ENCODE measurements around the gene OR1Q1. TPM values are rescaled to one million over a fixed set of nuclear protein-coding genes. Genes with fewer than 3 reads are reported as not detected.

OR1Q1 gene
- total RNA-seq, 6 experiments from 2014 or later, result not detected

DNA sequence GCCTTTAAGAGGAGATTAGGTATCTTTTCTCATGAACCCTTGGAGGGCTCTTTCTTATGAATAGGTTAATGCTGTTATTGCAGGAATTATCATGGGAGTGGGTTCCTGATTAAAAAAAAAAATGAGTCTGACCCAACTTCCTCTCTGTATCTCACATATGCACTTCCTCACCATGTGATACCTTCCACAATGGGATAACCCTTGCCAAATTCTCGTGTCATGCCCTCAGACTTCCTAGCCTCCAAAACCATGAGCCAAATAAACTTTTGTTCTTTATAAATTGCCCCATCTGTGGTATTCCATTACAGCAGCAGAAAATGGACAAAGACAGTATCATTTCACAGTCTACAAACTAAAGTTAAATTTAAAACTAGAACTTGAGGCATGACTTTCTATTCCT lies 41.8 kb downstream of the OR1Q1 start:
- intact Hi-C loops (cut with DNase I), result no loop called here
- ATAC-seq (peak; percentile 40 to 81 (median 60)), DNase-seq (no peak)
- WGBS (ENCODE audit: insufficient coverage, low coverage, low lambda C conversion rate, missing lambda C conversion rate), result 19% methylated on average over 1 of the region's 1 CpG
- H3K36me3 ChIP-seq, result no peaks in the 10 kb centered on the region
- TF ChIP-seq, protein P1, sequence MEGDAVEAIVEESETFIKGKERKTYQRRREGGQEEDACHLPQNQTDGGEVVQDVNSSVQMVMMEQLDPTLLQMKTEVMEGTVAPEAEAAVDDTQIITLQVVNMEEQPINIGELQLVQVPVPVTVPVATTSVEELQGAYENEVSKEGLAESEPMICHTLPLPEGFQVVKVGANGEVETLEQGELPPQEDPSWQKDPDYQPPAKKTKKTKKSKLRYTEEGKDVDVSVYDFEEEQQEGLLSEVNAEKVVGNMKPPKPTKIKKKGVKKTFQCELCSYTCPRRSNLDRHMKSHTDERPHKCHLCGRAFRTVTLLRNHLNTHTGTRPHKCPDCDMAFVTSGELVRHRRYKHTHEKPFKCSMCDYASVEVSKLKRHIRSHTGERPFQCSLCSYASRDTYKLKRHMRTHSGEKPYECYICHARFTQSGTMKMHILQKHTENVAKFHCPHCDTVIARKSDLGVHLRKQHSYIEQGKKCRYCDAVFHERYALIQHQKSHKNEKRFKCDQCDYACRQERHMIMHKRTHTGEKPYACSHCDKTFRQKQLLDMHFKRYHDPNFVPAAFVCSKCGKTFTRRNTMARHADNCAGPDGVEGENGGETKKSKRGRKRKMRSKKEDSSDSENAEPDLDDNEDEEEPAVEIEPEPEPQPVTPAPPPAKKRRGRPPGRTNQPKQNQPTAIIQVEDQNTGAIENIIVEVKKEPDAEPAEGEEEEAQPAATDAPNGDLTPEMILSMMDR (IDR thresholded peaks at IDR 0.05), result no peak
- no peak for TF ChIP-seq POLR2A (IDR thresholded peaks at IDR 0.05)
- H3K4me1 ChIP-seq, result no peaks in the 10 kb centered on the region
- H3K9me3 ChIP-seq, result no peaks in the 10 kb centered on the region
- H3K27ac ChIP-seq, result peak overlapping the region in 1 of 3 donors; percentile 6
- no peak overlapping the region for H3K4me3 ChIP-seq
- no peaks in the 10 kb centered on the region for H3K27me3 ChIP-seq

DNA sequence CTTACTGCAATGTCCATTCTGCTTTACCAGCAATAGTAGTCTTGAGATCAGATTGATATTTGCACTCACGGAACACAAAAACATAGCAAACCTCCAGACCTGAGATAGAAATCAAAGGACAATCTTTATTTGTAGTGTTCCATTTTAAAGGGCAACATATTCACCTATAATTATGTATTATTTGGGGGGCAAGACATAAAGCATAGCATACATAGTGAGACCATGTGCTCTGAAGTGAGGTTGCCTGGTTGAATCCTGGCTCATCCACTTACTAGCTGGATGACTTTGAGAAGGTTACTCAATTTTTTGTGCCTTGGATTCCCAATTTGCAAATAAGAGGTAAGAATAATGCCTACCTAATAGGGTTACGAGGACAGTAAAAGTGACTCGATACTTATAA lies 43.0 kb downstream of the OR1Q1 start, which contains the start of gene OR1B1:
OR1B1 (minus strand) TSS at position 101 of the 400 bp plus-strand sequence.
- Histone ChIP-seq H3K27me3 (no peaks in the 10 kb centered on the region), H3K4me1 (no peaks in the 10 kb centered on the region), H3K9me3 (no peaks in the 10 kb centered on the region), H3K4me3 (no peak within 1 kb of the TSS), H3K36me3 (no peaks in the 10 kb centered on the region), H3K27ac (no peak within 1 kb of the TSS)
- ATAC-seq (no peak), DNase-seq (no peak)
- TF ChIP-seq, protein P1 (IDR thresholded peaks at IDR 0.05), result no peak
- TF ChIP-seq POLR2A (IDR thresholded peaks at IDR 0.05), result no peak
- intact Hi-C loops (cut with DNase I), result no loop called here
- 83% methylated on average over 3 of the region's 3 CpGs for WGBS (ENCODE audit: insufficient coverage, low coverage, low lambda C conversion rate, missing lambda C conversion rate)

DNA sequence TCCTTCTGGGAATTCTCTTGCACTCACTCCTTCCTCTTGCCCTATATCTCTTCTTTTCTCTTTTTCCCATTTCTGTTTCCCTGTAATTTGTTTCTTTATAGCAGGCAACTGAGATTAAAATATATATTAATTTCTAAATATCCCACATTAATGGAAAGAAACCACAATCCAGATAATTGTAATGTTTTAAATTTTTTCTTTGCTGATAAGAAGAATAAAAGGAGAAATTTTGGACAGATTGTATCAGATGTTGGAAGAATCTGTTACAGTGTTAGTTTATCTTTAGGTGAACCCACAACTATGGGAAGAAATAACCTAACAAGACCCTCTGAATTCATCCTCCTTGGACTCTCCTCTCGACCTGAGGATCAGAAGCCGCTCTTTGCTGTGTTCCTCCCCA lies 46.9 kb downstream of the OR1Q1 start, which contains the start of gene OR1L1:
OR1L1 (plus strand) TSS at position 301 of the 400 bp plus-strand sequence; CDS start at position 301, 0 bp downstream.
- no peak for DNase-seq
- H3K36me3 ChIP-seq, result no peaks in the 10 kb centered on the region
- TF ChIP-seq POLR2A (IDR thresholded peaks at IDR 0.05), result no peak
- TF ChIP-seq, protein P1 (IDR thresholded peaks at IDR 0.05), result no peak
- H3K4me1 ChIP-seq, result no peaks in the 10 kb centered on the region
- no peaks in the 10 kb centered on the region for H3K27me3 ChIP-seq
- H3K9me3 ChIP-seq, result no peaks in the 10 kb centered on the region
- 58% methylated on average over 2 of the region's 2 CpGs for WGBS (ENCODE audit: insufficient coverage, low coverage, low lambda C conversion rate, missing lambda C conversion rate)
- H3K27ac ChIP-seq, result no peak within 1 kb of the TSS
- intact Hi-C loops (cut with DNase I), result no loop called here
- H3K4me3 ChIP-seq, result no peak within 1 kb of the TSS
- ATAC-seq, result no peak

Other genes starting within 250 kb of the OR1Q1 start
- gene PTGS1, start 243.7 kb upstream of the OR1Q1 start, total RNA-seq, result 1 to 10 TPM; 1.7 to 3.6 (median 2.4) TPM
- gene OR1J1, start 136.8 kb upstream of the OR1Q1 start, total RNA-seq, result not detected
- gene OR1J2, start 103.9 kb upstream of the OR1Q1 start, total RNA-seq, result not detected
- gene OR1J4, start 95.6 kb upstream of the OR1Q1 start, total RNA-seq, result not detected
- not detected for gene OR1N1, start 87.4 kb upstream of the OR1Q1 start, total RNA-seq
- gene OR1N2, start 61.6 kb upstream of the OR1Q1 start, total RNA-seq, result not detected
- gene OR1L8, start 31.4 kb upstream of the OR1Q1 start, total RNA-seq, result not detected
- not detected for gene OR1B1, start 42.9 kb downstream of the OR1Q1 start, total RNA-seq
- gene OR1L1, start 47.0 kb downstream of the OR1Q1 start, total RNA-seq, result not detected
- not detected for gene OR1L3, start 60.4 kb downstream of the OR1Q1 start, total RNA-seq
- not detected for gene OR1L4, start 109.3 kb downstream of the OR1Q1 start, total RNA-seq
- gene OR1L6, start 127.6 kb downstream of the OR1Q1 start, total RNA-seq, result not detected
- not detected for gene OR5C1, start 174.2 kb downstream of the OR1Q1 start, total RNA-seq
- gene OR1K1, start 185.4 kb downstream of the OR1Q1 start, total RNA-seq, result not detected
- 1 to 10 TPM; 3.5 to 7.5 (median 4.8) TPM for gene PDCL, start 213.8 kb downstream of the OR1Q1 start, total RNA-seq